ENCODE data around the gene PUM1. TPM values are rescaled to one million over a fixed set of nuclear protein-coding genes. Genes with fewer than 3 reads are reported as not detected.

The PUM1 gene
- total and polyA plus RNA-seq, 2 of the 8 experiments (the other 6 are each of a cell fraction or from before 2014, with no cell fraction given): 122 to 177 TPM

DNA sequence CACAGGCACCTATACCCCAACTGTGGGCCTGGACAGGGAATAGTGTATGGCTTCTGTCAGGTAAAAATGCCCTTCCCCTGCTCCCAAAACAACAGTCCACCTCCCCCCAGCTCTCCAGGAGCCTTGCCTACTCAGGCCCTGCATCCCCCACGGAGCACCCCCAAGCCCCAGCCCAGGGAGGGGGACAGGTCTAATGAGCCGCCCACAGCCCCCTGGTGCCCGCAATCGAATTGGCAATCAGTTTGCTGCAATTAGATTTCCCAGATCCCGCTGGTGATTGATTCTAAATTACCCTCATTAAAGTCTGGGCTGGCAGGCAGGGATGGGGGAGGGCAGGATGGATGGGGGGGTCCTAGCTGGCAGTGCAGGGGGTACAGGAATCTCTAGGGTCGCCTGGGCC is 165.0 kb downstream of the PUM1 start (continued):
- no peak for TF ChIP-seq PHF8 (conservative IDR thresholded peaks at IDR 0.05; ENCODE audit: low read depth, low read length)
- no peak for TF ChIP-seq TEAD4 (IDR thresholded peaks at IDR 0.05; ENCODE audit: low read depth, low read length)
- TF ChIP-seq RAD21 (IDR thresholded peaks at IDR 0.05 in 1 of 2, conservative IDR thresholded peaks at IDR 0.05 in 1 of 2; ENCODE audit: low read depth in 2 of 2, low read length in 2 of 2): no peak; a peak in 1 of 4 replicates
- no peak for TF ChIP-seq YY1 (IDR thresholded peaks at IDR 0.05; ENCODE audit: low read depth, low read length)
- TF ChIP-seq BCL11A (IDR thresholded peaks at IDR 0.05; ENCODE audit: low read depth in 2 of 2, low read length in 2 of 2): no peak

Measured in H1 (cell line).